ENCODE measurements around the gene PTBP1. TPM values are rescaled to one million over a fixed set of nuclear protein-coding genes. Genes with fewer than 3 reads are reported as not detected.

The PTBP1 gene
- polyA plus RNA-seq, 3 donors: 62.4 to 117 (median 81.6) TPM

DNA sequence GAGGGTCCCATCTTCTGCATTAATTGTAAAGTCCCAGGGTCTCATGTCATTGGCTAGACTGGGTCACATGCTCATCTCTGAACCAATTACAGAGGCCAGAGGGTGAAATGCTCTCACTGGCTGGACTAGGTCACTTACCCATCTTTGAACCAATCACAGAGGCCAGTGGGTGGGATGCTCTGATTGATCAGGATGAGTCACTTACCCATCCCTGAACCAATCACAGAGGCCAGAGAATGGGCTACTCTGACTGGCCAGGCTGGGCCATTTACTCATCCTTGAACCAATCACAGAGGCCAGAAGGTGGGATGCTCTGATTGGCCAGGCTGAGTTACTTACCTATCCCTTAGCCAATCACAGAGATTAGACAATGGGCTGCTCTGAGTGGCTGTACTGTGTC is 41.0 kb upstream of the PTBP1 start:
- intact Hi-C loops (cut with micrococcal nuclease): no loop called here
- Histone ChIP-seq H3K9ac (ENCODE audit: insufficient read depth, low read length, poor library complexity, severe bottlenecking) (no peak overlapping the region), H4K20me1 (ENCODE audit: insufficient read depth, low read length) (no peaks in the 10 kb centered on the region), H3K27ac (ENCODE audit: low read depth in 1 of 2, low read length in 2 of 2) (no peak overlapping the region), H2AFZ (ENCODE audit: insufficient read depth, low read depth, low read length, poor library complexity, severe bottlenecking) (no peak overlapping the region), H3K27me3 (ENCODE audit: control insufficient read depth in 2 of 2, insufficient read depth in 2 of 2, low read length in 2 of 2) (no peaks in the 10 kb centered on the region), H3K36me3 (replicated peaks in 1 of 2; ENCODE audit: control insufficient read depth in 1 of 2, insufficient read depth in 2 of 2, low read length in 2 of 2) (no peaks in the 10 kb centered on the region), H3K4me2 (replicated peaks; ENCODE audit: extremely low read depth, low read length, poor library complexity, severe bottlenecking) (no peak overlapping the region), H3K4me1 (ENCODE audit: control insufficient read depth in 1 of 2, insufficient read depth in 2 of 2, low read length in 2 of 2) (peaks cover 15 to 16% of the 10 kb centered on the region in 2 donors), H3K9me3 (replicated peaks in 1 of 2; ENCODE audit: control insufficient read depth in 1 of 2, insufficient read depth in 1 of 2, low read length in 2 of 2) (peaks cover 15 to 37% of the 10 kb centered on the region in 2 donors), H3K79me2 (ENCODE audit: insufficient read depth, low read length) (no peaks in the 10 kb centered on the region), H3K4me3 (replicated peaks in 1 of 3; ENCODE audit: low read depth in 2 of 3, low read length in 3 of 3) (no peak overlapping the region)
- DNase-seq: peak; percentile 12 to 71 (median 18)
- no peak overlapping the region for H3K4me3 Mint-ChIP-seq
- H3K36me3 Mint-ChIP-seq: peaks cover 0 to 4% of the 10 kb centered on the region in 2 donors
- peaks cover 20% of the 10 kb centered on the region for H3K4me1 Mint-ChIP-seq
- no peak for TF ChIP-seq CTCF (IDR thresholded peaks at IDR 0.05)
- peaks cover 3 to 27% (median 7%) of the 10 kb centered on the region in 3 donors for H3K27me3 Mint-ChIP-seq (ENCODE audit: low read depth in 3 of 3)
- peaks cover 25 to 39% (median 32%) of the 10 kb centered on the region in 7 donors for H3K9me3 Mint-ChIP-seq
- no peak overlapping the region for H3K27ac Mint-ChIP-seq

- no peak overlapping the region for H3K4me3 ChIP-seq (replicated peaks in 1 of 3; ENCODE audit: low read depth in 2 of 3, low read length in 3 of 3)
- H3K27ac ChIP-seq (ENCODE audit: low read depth in 1 of 2, low read length in 2 of 2): no peak overlapping the region
- H4K20me1 ChIP-seq (ENCODE audit: insufficient read depth, low read length): no peaks in the 10 kb centered on the region
- TF ChIP-seq CTCF (IDR thresholded peaks at IDR 0.05): no peak
- peaks cover 7 to 8% of the 10 kb centered on the region in 2 donors for H3K4me1 ChIP-seq (ENCODE audit: control insufficient read depth in 1 of 2, insufficient read depth in 2 of 2, low read length in 2 of 2)
- no peak overlapping the region for H3K4me2 ChIP-seq (replicated peaks; ENCODE audit: extremely low read depth, low read length, poor library complexity, severe bottlenecking)
- no peaks in the 10 kb centered on the region for H3K36me3 ChIP-seq (replicated peaks in 1 of 2; ENCODE audit: control insufficient read depth in 1 of 2, insufficient read depth in 2 of 2, low read length in 2 of 2)
- no peaks in the 10 kb centered on the region for H3K79me2 ChIP-seq (ENCODE audit: insufficient read depth, low read length)
- WGBS (ENCODE audit: insufficient coverage): 82% methylated on average over 35 of the region's 36 CpGs
- Mint-ChIP-seq H3K4me1 (peaks cover 12% of the 10 kb centered on the region), H3K4me3 (no peak overlapping the region), H3K36me3 (peaks cover 0 to 4% of the 10 kb centered on the region in 2 donors), H3K27me3 (ENCODE audit: low read depth in 3 of 3) (peaks cover 5 to 26% (median 8%) of the 10 kb centered on the region in 3 donors), H3K9me3 (peaks cover 28 to 46% (median 36%) of the 10 kb centered on the region in 7 donors), H3K27ac (no peak overlapping the region)
- DNase-seq: no peak
- H3K9me3 ChIP-seq (replicated peaks in 1 of 2; ENCODE audit: control insufficient read depth in 1 of 2, insufficient read depth in 1 of 2, low read length in 2 of 2): peaks cover 15 to 41% of the 10 kb centered on the region in 2 donors
- no peaks in the 10 kb centered on the region for H3K27me3 ChIP-seq (ENCODE audit: control insufficient read depth in 2 of 2, insufficient read depth in 2 of 2, low read length in 2 of 2)
- H2AFZ ChIP-seq (ENCODE audit: insufficient read depth, low read depth, low read length, poor library complexity, severe bottlenecking): no peak overlapping the region
- intact Hi-C loops (cut with micrococcal nuclease): no loop called here
- no peak overlapping the region for H3K9ac ChIP-seq (ENCODE audit: insufficient read depth, low read length, poor library complexity, severe bottlenecking)
These were observed 40.2 kb upstream of the PTBP1 start for GRCh38 chr19:756821-757688.
